Measurements from ENCODE around the gene TMC8. TPM values are rescaled to one million over a fixed set of nuclear protein-coding genes. Genes with fewer than 3 reads are reported as not detected.

Gene TMC8
- polyA plus RNA-seq, result 0.24 and 0.41 TPM in 2 replicates
- polyA minus RNA-seq, result 0.24 and 1.3 TPM in 2 replicates

DNA sequence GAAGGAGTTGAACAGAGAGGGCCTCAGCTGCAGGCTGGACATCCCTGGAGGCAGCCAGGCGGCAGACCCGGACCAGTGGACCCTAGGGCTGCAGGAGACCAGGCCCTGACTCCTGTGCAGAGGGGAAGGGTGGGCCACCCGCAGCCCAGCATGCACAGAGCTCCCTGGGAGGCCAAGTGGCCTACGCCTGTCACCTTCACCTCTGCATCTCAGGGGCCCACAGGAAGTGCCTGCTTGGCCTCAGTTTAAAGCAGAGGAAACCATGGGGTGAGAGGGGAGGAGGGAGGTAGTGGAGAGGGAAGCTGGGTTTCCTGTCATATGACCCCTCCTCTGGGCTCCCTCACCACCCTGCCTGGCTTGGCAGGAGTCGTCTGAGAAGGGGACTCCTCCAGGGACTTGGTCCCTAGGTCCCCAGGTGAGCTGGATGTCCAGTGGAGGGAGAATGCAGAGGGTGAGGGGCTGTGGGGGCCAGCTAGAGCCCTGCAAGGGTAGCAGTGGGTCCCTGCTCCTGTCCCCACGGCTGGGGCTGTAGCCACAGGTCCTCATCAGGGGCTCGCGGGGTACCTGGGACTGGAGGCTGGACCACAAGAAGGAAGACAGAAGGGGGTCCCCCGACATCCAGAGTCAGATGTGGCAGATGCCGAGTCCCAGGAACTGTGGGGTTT is at the start of gene TMC8:
TMC8 (plus strand) TSS at position 335 of the 665 bp plus-strand sequence. CDS start 818 bp downstream, outside the sequence.
- no peak within 1 kb of the TSS for H3K9ac ChIP-seq (ENCODE audit: low read length)

DNA sequence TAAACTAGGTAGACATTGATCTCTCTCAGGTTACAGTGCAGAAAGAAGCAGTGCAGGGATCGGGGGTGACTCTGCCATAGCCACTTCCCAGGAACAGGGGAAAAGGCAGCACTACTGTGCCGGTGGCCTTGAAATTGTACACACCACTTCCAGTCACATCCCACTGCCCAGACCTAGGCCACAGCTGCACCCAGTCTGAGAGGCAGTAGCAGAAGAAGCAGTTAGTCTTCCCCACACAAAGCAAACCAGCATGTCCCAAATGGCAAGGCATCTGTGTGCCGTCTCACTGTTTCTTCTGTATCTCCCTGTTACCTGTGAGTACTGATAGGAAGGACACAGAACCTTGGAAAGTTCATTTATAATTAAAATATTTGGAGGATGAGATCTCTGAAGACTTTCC is 49.0 kb upstream of the TMC8 start:
- no peak overlapping the region for H2AFZ ChIP-seq (ENCODE audit: low read depth, low read length)
- H3K79me2 ChIP-seq (replicated peaks; ENCODE audit: insufficient read depth, low read length), result no peaks in the 10 kb centered on the region
- no peaks in the 10 kb centered on the region for H3K27me3 ChIP-seq (ENCODE audit: insufficient read depth, low read depth, low read length)
- H3F3A ChIP-seq (ENCODE audit: insufficient read depth, low read length, poor library complexity, severe bottlenecking), result no peaks in the 10 kb centered on the region
- no peaks in the 10 kb centered on the region for H3K9me2 ChIP-seq (ENCODE audit: insufficient read depth, low read length)
- H3K9ac ChIP-seq (ENCODE audit: low read length), result no peak overlapping the region
- H3K36me3 ChIP-seq (ENCODE audit: insufficient read depth, low read length), result peaks cover 11% of the 10 kb centered on the region
- H4K20me1 ChIP-seq (ENCODE audit: insufficient read depth), result no peaks in the 10 kb centered on the region
- no peak overlapping the region for H3K4me2 ChIP-seq (ENCODE audit: low read length)
- no peak overlapping the region for H3K4me3 ChIP-seq (ENCODE audit: low read length)
- no peak overlapping the region for H3K27ac ChIP-seq (ENCODE audit: low read length)
- H3K9me3 ChIP-seq (ENCODE audit: low read length), result no peaks in the 10 kb centered on the region
- no peak for TF ChIP-seq POLR2AphosphoS5 (IDR thresholded peaks at IDR 0.05)
- TF ChIP-seq EZH2 (IDR thresholded peaks at IDR 0.05; ENCODE audit: borderline replicate concordance, insufficient read depth, low read length, poor library complexity, severe bottlenecking), result no peak
- TF ChIP-seq REST (IDR thresholded peaks at IDR 0.05; ENCODE audit: borderline replicate concordance), result no peak
- TF ChIP-seq SMC3 (conservative IDR thresholded peaks at IDR 0.05; ENCODE audit: poor library complexity), result no peak
- TF ChIP-seq RAD21 (conservative IDR thresholded peaks at IDR 0.05), result no peak
- no peak for TF ChIP-seq EP300 (conservative IDR thresholded peaks at IDR 0.05; ENCODE audit: poor library complexity, severe bottlenecking)

More for the DNA sequence above, at the start of gene TMC8:
- Histone ChIP-seq H3K27me3 (ENCODE audit: insufficient read depth, low read depth, low read length) (peaks cover 54% of the 10 kb centered on the region), H3K27ac (ENCODE audit: low read length) (no peak within 1 kb of the TSS), H3K4me2 (ENCODE audit: low read length) (no peak within 1 kb of the TSS), H3K79me2 (replicated peaks; ENCODE audit: insufficient read depth, low read length) (no peaks in the 10 kb centered on the region), H4K20me1 (ENCODE audit: insufficient read depth) (no peaks in the 10 kb centered on the region), H3K4me3 (ENCODE audit: low read length) (no peak within 1 kb of the TSS), H3K36me3 (ENCODE audit: insufficient read depth, low read length) (no peaks in the 10 kb centered on the region), H3F3A (ENCODE audit: insufficient read depth, low read length, poor library complexity, severe bottlenecking) (no peaks in the 10 kb centered on the region), H3K9me2 (ENCODE audit: insufficient read depth, low read length) (no peaks in the 10 kb centered on the region), H2AFZ (ENCODE audit: low read depth, low read length) (no peak within 1 kb of the TSS), H3K9me3 (ENCODE audit: low read length) (no peaks in the 10 kb centered on the region)
- no peak for TF ChIP-seq EP300 (conservative IDR thresholded peaks at IDR 0.05; ENCODE audit: poor library complexity, severe bottlenecking)
- TF ChIP-seq MXI1 (conservative IDR thresholded peaks at IDR 0.05; ENCODE audit: poor library complexity, severe bottlenecking), result no peak
- no peak for TF ChIP-seq TAF1 (IDR thresholded peaks at IDR 0.05; ENCODE audit: low read depth)
- no peak for TF ChIP-seq SMC3 (conservative IDR thresholded peaks at IDR 0.05; ENCODE audit: poor library complexity)
- TF ChIP-seq CTCF (IDR thresholded peaks at IDR 0.05; ENCODE audit: poor library complexity, severe bottlenecking), result no peak
- no peak for TF ChIP-seq POLR2AphosphoS5 (IDR thresholded peaks at IDR 0.05)
- TF ChIP-seq REST (IDR thresholded peaks at IDR 0.05; ENCODE audit: borderline replicate concordance), result no peak
- no peak for TF ChIP-seq EZH2 (IDR thresholded peaks at IDR 0.05; ENCODE audit: borderline replicate concordance, insufficient read depth, low read length, poor library complexity, severe bottlenecking)
- TF ChIP-seq RAD21 (conservative IDR thresholded peaks at IDR 0.05), result no peak

Data from neural cell (in vitro differentiated cells).